ENCODE data around the gene KLF13.

KLF13 gene

GRCh38 chr15:31405200-31405920, 78.7 kb downstream of the KLF13 start:
- peak; percentile 28 for DNase-seq

- no peak for DNase-seq
Observed at GRCh38 chr15:31407376-31407775, 80.7 kb downstream of the KLF13 start.

- DNase-seq = no peak
Observed at GRCh38 chr15:31407851-31408250, 81.2 kb downstream of the KLF13 start.

GRCh38 chr15:31408724-31409123, 82.1 kb downstream of the KLF13 start:
- no peak for DNase-seq

- DNase-seq = no peak
Observed at GRCh38 chr15:31409171-31409570, 82.5 kb downstream of the KLF13 start.

DNA sequence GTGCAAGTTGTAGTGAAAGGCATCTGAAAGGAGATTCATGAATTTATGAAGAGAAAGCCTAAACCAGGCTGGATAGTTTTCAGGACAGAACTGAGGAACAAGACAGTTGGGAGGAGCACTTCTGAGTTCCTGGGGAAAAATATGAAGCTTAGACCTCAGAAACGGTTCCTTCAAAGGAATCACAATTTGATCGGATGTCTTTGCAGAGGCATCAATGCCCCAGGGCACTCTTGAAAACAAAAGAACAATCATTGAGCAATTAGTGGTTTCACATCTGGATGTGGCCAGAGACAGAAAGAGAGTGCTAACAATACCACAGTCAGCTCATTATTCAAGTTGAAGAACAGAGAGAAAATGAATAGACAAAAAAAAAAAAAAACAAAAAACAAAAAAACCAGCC, 86.2 kb downstream of the KLF13 start:
- DNase-seq = no peak

DNA sequence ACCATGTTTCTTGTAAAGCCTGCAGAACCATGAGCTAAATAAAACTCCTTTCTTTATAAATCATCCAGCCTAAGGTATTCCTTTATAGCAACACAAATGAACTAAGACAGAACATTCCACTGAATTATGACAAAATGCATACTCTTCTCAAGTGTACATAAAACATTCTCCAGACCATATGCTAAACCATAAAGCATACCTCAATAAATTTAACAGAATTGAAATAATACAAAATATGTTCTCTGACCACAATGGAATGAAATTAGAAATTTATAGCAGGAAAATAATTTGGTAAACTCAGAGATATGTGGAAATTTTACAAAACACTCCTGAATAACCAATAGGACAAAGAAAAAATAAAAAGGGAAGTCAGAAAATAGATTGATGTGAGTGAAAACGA, 88.6 kb downstream of the KLF13 start:
- no peak for DNase-seq

DNA sequence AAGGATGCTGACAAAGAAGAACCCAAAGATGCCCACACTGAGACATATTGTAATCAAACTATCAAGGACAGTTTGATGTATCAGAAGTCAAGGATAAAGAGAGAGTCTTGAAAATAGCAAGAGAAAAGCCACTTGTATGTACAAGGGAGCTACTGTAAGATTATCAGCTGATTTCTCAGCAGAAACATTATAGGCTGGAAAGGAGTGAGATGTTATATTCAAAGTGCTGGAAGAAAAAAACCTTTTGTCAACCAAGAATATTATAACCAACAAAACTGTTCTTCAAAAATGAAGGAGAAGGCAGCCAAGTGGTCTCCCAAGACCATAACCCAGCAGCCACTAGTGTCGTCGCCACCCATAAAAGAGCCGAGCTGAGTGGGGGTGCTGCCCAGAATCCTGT, 93.2 kb downstream of the KLF13 start:
- DNase-seq = no peak

DNA sequence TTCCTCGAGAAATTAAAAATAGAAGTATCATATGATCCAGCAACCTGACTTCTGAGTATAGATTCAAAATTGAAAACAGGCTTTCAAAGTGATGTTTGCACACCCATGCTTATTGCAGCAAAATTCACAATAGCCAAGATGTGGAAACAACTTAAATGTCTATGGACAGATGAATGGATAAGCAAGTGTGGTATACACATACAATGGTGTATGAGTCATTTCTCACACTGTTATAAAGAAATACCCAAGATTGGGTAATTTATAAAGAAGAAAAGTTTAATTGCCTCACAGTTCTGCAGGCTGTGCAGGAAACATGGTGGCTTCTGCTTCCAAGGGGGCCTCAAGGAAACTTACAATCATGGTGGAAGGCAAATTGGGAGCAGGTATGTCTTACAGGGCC, 100.8 kb downstream of the KLF13 start:
- DNase-seq = no peak

Measured in activated CD4-positive, alpha-beta T cell treated with anti-CD3 and anti-CD28 coated beads, Interleukin-10, Interleukin-2, amounts not matched to agents 100 ng/mL and 50 ng/mL, durations not matched to agents 16 hours and 8 hours (primary cell).